Common myeloid progenitor, CD34-positive (primary cell): ENCODE data around the gene SH3TC1.
A peak's percentile ranks its signal among the peaks of the same experiment; 100 is the strongest.

Experiments used
- CTCF ChIA-PET: fragments of 350-600 bp; sonication (Branson Sonifier 250); formaldehyde crosslinking; loops from one replicate; lab custom pipeline; 2021; ENCODE audit warnings: antibody characterized with exemption; lab: Charles Lee
- POLR2A ChIA-PET: fragments of 350-600 bp; sonication (Branson Sonifier 250); formaldehyde crosslinking; loops from one replicate; lab custom pipeline; 2021; ENCODE audit warnings: antibody characterized with exemption; lab: Charles Lee
- DNase-seq, 3 donors: peaks; one replicate each; pipeline versions ENCODE4 v3.0.0 to v3.0.0-alpha.2; 2013
- H3K27ac ChIP-seq, 2 experiments: 1 replicate in 1 of 2; 2 replicates in 1 of 2; pipeline ENCODE4 v1.7.0; 2013; ENCODE audit warnings: inconsistent platforms in 2 of 2, low read length in 2 of 2, mild to moderate bottlenecking in 2 of 2, low read depth in 1 of 2, moderate library complexity in 1 of 2; ENCODE audit not compliant: severe bottlenecking in 2 of 2, insufficient read depth in 1 of 2, poor library complexity in 1 of 2
- H3K27me3 ChIP-seq, 5 experiments: replicated peaks in 2 of 5; 1 replicate in 3 of 5; 2 replicates in 2 of 5; pipeline versions ENCODE4 v1.6.1 to v1.7.0; 2013; ENCODE audit warnings: low read length in 4 of 5, mild to moderate bottlenecking in 2 of 5, moderate library complexity in 2 of 5, inconsistent platforms in 1 of 5; ENCODE audit not compliant: insufficient read depth in 5 of 5, control insufficient read depth in 4 of 5
- H3K36me3 ChIP-seq, 4 experiments: 1 replicate in 2 of 4; 2 replicates in 2 of 4; pipeline versions ENCODE4 v1.6.1 to v1.7.0; 2013; ENCODE audit warnings: low read length in 3 of 4, control low read depth in 1 of 4, mild to moderate bottlenecking in 1 of 4; ENCODE audit not compliant: control insufficient read depth in 4 of 4, insufficient read depth in 4 of 4
- H3K4me1 ChIP-seq, 4 experiments: 1 replicate in 3 of 4; 2 replicates in 1 of 4; pipeline versions ENCODE4 v1.6.1 to v1.7.1; 2013; ENCODE audit warnings: low read length in 3 of 4, mild to moderate bottlenecking in 3 of 4, control low read depth in 1 of 4, inconsistent platforms in 1 of 4, moderate library complexity in 1 of 4; ENCODE audit not compliant: control insufficient read depth in 4 of 4, insufficient read depth in 4 of 4; ENCODE audit errors: control extremely low read depth in 1 of 4
- H3K4me3 ChIP-seq, 7 experiments: 1 replicate in 4 of 7; 2 replicates in 3 of 7; pipeline versions ENCODE4 v1.5.1 to v1.7.0; 2013; ENCODE audit warnings: mild to moderate bottlenecking in 7 of 7, low read length in 6 of 7, moderate library complexity in 6 of 7, inconsistent platforms in 2 of 7, low read depth in 2 of 7, control low read depth in 1 of 7; ENCODE audit not compliant: insufficient read depth in 4 of 7, control insufficient read depth in 1 of 7; ENCODE audit errors: extremely low read depth in 1 of 7
- H3K9me3 ChIP-seq, 5 experiments: 1 replicate in 4 of 5; 2 replicates in 1 of 5; pipeline versions ENCODE4 v1.6.1 to v1.7.1; 2013; ENCODE audit warnings: low read length in 4 of 5, mild to moderate bottlenecking in 2 of 5, inconsistent platforms in 1 of 5, low read depth in 1 of 5, moderate library complexity in 1 of 5; ENCODE audit not compliant: control insufficient read depth in 4 of 5, insufficient read depth in 2 of 5; ENCODE audit errors: control extremely low read depth in 1 of 5
- WGBS: methylation state at CpG from one replicate; pipeline ENCODE4 v1.1.5; 2013; ENCODE audit not compliant: insufficient coverage; 5-methylcytosine and 5-hydroxymethylcytosine counted together

Gene SH3TC1

DNA sequence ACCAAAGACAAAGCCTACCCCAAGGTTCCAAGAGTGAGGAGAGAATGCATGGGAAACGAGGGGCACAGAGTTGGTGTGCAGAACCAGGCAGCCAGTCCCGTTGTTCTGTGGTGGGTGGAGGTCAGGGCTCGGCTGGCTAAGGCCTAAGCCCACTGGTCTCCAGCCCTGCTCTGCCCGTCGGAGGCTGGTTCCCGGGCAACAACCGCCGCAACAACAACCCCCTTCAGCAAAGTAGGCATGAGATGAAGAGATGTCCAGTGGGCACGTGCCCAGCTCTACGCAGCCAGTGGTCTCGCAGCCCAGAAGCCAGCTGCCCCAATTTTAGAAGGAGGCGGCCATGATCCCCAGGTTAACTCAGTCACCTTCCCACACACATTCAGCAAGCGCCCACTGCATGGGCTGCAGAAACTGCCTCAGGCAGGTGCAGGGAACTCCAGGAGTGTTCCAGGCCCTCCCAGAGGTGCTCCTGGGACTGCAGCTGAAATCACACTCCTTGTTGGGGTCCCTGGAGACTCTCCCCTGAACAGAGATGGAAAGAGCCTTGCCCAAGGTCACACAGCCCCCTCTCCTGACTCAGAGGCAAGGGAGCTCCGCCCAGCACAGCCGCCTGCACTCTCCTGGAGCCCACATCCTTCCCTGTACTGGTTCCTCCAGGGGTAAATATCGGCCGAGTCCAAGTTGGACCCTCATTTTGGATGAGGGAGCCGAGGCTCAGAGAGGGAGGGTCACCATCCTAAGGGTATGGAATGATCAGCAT is 45.1 kb downstream of the SH3TC1 start:
- H3K27me3 ChIP-seq: no peaks in the 10 kb centered on the region
- no peak overlapping the region for H3K4me3 ChIP-seq
- ChIA-PET CTCF (interaction anchor here (0.6 to 3.4 kb wide), 8 partner anchors 17 to 167 kb away, joined by 3 to 62 read pairs (median 4); no protein-coding TSS in a partner anchor), POLR2A (no interaction called here)
- H3K4me1 ChIP-seq: peaks cover 0 to 32% (median 20%) of the 10 kb centered on the region in 4 experiments
- 60% methylated on average over 7 of the region's 18 CpGs for WGBS
- peaks cover 0 to 4% (median 0%) of the 10 kb centered on the region in 5 experiments for H3K9me3 ChIP-seq
- peaks cover 0 to 33% (median 18%) of the 10 kb centered on the region in 4 experiments for H3K36me3 ChIP-seq
- no peak overlapping the region for H3K27ac ChIP-seq
- DNase-seq: no peak

DNA sequence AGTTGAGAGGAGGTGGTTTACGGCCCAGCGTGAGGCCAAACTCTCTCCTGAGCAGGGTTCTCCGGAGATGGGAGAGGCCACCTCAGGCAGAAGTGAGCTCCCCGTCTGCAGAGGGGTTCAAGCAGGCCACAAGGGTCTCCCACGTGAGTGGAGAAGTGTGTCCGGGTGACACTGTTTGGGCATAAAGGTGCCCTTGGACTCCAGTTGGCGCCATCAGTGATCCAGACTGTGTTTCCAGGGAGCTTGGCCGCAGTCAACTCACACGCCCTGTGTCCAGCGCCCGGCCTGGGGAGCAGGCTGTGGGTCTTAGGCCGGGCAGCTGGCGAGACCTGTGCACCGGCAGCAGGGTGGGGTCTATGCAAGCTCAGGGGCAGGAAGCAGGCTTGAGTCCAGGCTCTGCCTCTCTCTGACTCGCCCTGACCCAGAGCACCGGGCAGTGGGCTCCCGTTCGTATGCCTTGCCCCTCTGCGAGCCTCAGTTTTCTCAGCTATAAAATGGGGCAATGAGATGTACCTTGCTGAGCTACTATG is 45.9 kb downstream of the SH3TC1 start:
- no peak for DNase-seq
- ChIA-PET CTCF (interaction anchor here (1.3 to 3.4 kb wide), 9 partner anchors 16 to 184 kb away, joined by 3 to 62 read pairs (median 5); no protein-coding TSS in a partner anchor), POLR2A (interaction anchor here (0.6 kb wide), 1 partner anchor 164 kb away, joined by 3 read pairs; no protein-coding TSS in a partner anchor)
- peaks cover 0 to 26% (median 20%) of the 10 kb centered on the region in 4 experiments for H3K4me1 ChIP-seq
- H3K27me3 ChIP-seq: no peaks in the 10 kb centered on the region
- H3K9me3 ChIP-seq: peaks cover 0 to 4% (median 0%) of the 10 kb centered on the region in 5 experiments
- no peak overlapping the region for H3K4me3 ChIP-seq
- H3K36me3 ChIP-seq: peaks cover 0 to 24% (median 14%) of the 10 kb centered on the region in 4 experiments
- WGBS: 97% methylated on average over 19 of the region's 19 CpGs
- no peak overlapping the region for H3K27ac ChIP-seq

DNA sequence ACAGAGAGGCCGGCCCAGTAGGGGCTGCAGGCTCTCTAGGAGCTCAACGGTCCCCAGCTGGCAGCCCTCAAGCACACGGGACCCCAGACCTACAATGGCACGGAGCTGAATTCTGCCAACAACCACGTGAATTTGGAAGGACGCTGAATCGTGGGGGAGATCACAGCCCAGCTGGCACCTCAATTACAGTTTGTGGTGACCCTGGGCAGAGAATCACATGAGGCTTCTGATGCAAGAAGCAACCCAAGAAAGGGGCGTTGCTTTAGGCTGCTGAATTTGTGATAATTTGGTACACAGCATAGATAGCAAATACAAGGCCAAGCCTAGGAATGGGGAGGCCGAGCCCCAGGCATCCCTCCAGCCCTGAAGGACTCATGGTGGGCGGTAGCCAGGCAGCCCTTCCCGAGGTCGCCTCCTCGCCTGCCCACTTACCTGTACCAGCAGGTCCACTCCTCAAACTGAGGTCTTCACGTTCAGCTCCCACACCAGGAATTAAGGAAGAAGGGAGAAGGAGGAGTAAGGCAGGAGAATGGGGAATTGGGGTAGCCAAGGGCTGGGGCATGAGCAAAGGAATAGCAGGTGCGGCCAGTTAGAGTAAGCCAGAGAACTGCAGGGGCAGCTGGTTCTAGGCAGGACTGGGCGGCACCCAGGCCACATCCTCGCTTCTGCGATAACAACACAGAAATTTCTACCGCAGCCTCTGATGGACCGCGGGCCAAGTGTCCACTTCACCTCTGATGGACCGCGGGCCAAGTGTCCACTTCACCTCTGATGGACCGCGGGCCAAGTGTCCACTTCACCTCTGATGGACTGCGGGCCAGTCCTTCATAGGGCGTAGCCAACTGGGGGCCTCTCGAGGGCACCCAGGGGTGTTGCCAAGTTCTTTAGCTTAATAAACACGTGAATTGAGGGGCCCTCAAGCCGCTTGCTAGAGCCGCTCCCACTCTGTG is 47.1 kb downstream of the SH3TC1 start:
- Histone ChIP-seq H3K36me3 (peaks cover 0 to 13% (median 6%) of the 10 kb centered on the region in 4 experiments), H3K4me3 (no peak overlapping the region), H3K4me1 (peaks cover 0 to 23% (median 11%) of the 10 kb centered on the region in 4 experiments), H3K27me3 (no peaks in the 10 kb centered on the region), H3K9me3 (peaks cover 0 to 4% (median 0%) of the 10 kb centered on the region in 5 experiments), H3K27ac (no peak overlapping the region)
- peak in 2 of 3 donors; percentile 63 to 68 for DNase-seq
- ChIA-PET POLR2A (interaction anchor here (0.6 kb wide), 1 partner anchor 163 kb away, joined by 3 read pairs; no protein-coding TSS in a partner anchor), CTCF (interaction anchor here (1.0 to 2.5 kb wide), 6 partner anchors 17 to 183 kb away, joined by 3 to 10 read pairs (median 4); no protein-coding TSS in a partner anchor)
- 94% methylated on average over 26 of the region's 31 CpGs for WGBS

DNA sequence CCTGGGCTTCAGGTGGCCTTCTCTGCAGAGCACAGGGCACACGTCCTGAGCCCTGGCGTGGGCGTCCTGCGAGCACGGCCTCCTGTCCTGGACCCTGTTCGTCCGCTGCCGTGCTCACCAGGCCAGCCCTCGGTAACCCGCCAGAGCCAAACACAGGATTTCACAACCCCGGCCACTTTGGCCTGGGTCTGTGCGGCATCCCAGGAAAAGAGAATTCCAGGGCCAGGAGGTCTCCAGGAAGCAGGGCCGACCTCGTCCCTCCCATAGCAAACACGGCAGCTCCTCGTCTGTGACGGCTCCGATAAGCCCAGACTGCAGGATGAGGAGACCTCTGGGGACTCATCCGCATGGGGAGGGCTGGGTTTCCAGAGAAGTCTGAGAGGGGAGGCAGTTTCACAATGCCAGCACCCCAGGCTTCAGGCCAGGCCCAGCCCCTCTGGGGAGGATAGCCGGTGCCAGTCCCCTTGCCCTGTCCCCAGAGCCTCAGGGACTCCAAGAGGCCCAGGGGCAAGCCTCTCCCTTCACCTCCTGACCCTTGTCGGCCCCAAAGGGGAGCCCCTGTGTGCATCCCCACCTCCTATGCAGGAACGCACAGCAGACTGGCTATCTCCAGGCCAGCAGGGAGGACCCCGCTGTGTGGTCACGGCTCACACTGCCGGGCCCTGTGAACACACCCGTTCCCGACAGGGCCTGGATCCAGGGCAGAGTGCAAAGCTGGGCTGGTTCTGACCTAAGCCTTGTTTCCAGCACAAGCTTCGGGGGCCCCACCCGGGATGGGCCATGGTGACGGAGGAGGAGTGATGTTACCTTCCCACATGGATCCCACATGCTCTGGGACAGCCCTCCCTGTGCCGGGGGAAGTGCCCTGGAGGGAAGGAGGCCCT is 48.2 kb downstream of the SH3TC1 start:
- Histone ChIP-seq H3K36me3 (peaks cover 0 to 5% (median 2%) of the 10 kb centered on the region in 4 experiments), H3K27me3 (no peaks in the 10 kb centered on the region), H3K9me3 (peaks cover 0 to 4% (median 0%) of the 10 kb centered on the region in 5 experiments), H3K27ac (no peak overlapping the region), H3K4me3 (no peak overlapping the region), H3K4me1 (peaks cover 0 to 25% (median 7%) of the 10 kb centered on the region in 4 experiments)
- CTCF ChIA-PET: interaction anchor here (0.7 to 2.5 kb wide), 4 partner anchors 19 to 160 kb away, joined by 3 to 10 read pairs (median 4); no protein-coding TSS in a partner anchor
- POLR2A ChIA-PET: no interaction called here
- DNase-seq: no peak
- WGBS: 96% methylated on average over 31 of the region's 31 CpGs

DNA sequence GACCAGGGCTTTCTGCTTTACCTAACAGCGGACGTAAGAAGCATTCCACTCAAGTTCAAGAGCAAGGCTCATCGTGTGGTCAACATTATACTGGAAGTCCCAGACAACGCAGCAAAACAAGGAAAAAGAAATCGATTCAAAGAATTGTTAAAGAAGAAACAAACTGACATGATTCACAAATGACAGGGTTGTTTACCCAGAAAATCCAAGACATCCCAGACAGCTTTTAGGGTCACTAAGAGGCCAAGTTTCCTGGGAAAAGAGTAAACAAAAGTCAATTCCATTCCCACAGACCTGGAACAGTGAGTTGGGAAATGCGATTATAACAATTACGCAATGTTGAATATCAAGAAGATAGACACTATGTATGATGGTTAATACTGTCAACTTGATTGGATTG is 49.0 kb downstream of the SH3TC1 start:
- Histone ChIP-seq H3K27ac (no peak overlapping the region), H3K4me1 (peaks cover 0 to 30% (median 8%) of the 10 kb centered on the region in 4 experiments), H3K36me3 (no peaks in the 10 kb centered on the region), H3K27me3 (no peaks in the 10 kb centered on the region), H3K4me3 (no peak overlapping the region), H3K9me3 (peaks cover 0 to 4% (median 0%) of the 10 kb centered on the region in 5 experiments)
- CTCF ChIA-PET: interaction anchor here (0.7 to 3.0 kb wide), 3 partner anchors 19 to 160 kb away, joined by 3 to 12 read pairs (median 3); no protein-coding TSS in a partner anchor
- DNase-seq: no peak
- POLR2A ChIA-PET: no interaction called here
- WGBS: 94% methylated on average over 7 of the region's 7 CpGs

DNA sequence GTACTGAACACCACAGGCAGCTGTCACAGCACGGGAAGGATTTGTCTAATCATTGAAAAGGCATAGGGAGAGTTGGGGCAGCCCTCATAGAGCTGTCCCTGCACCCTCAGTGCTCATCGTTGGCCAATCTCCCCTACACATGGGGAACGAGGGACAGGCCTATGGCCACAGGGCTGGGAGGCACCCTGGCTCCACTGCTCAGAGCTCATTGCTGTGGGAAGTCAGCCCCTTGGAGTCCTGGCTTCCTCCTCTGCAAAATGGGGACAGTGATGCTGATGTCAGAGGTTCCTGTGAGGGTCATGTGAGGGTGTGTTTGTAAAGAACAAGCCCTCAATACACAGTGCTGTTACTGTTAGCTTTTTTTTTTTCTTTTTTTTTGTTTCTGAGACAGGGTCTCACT is 51.1 kb downstream of the SH3TC1 start:
- DNase-seq: no peak
- CTCF ChIA-PET: interaction anchor here (0.7 to 3.0 kb wide), 6 partner anchors 8 to 157 kb away, joined by 3 to 12 read pairs (median 3); no protein-coding TSS in a partner anchor
- WGBS: 87% methylated on average over 3 of the region's 3 CpGs
- Histone ChIP-seq H3K4me1 (peaks cover 0 to 33% (median 8%) of the 10 kb centered on the region in 4 experiments), H3K36me3 (no peaks in the 10 kb centered on the region), H3K27ac (no peak overlapping the region), H3K9me3 (peaks cover 0 to 4% (median 0%) of the 10 kb centered on the region in 5 experiments), H3K4me3 (no peak overlapping the region), H3K27me3 (no peaks in the 10 kb centered on the region)
- POLR2A ChIA-PET: no interaction called here
